WTC11 (cell line): ENCODE results near the gene PTPRN. TPM values are rescaled to one million over a fixed set of nuclear protein-coding genes. Genes with fewer than 3 reads are reported as not detected.

Experiments used
- ATAC-seq: fragments of 200-7000 bp; cut with Tn5 transposase; 2 replicates; pipeline ENCODE4 v1.10.0; 2021; ENCODE audit warnings: mild to moderate bottlenecking, moderate library complexity
- CTCF ChIA-PET: fragments of 300-600 bp; sonication (Branson Sonifier 250); formaldehyde crosslinking; loops from one replicate; lab custom pipeline; 2021; ENCODE audit warnings: antibody characterized with exemption; lab: Charles Lee
- POLR2A ChIA-PET: fragments of 350-600 bp; sonication (Branson Sonifier 250); formaldehyde crosslinking; loops from one replicate; lab custom pipeline; 2021; ENCODE audit warnings: antibody characterized with exemption; lab: Charles Lee
- DNase-seq: peaks from one replicate; pipeline ENCODE4 v3.0.0; 2021; ENCODE audit warnings: low spot score
- H3K27ac Mint-ChIP-seq: 2 replicates; pipeline ENCODE4 v1.8.0; 2021; ENCODE audit warnings: mixed read lengths
- H3K27me3 Mint-ChIP-seq: 2 replicates; pipeline ENCODE4 v1.8.0; 2021; ENCODE audit warnings: low read depth, mild to moderate bottlenecking, moderate library complexity, mixed read lengths
- H3K36me3 Mint-ChIP-seq: 2 replicates; pipeline ENCODE4 v1.8.0; 2021; ENCODE audit warnings: mixed read lengths
- H3K4me1 Mint-ChIP-seq: 2 replicates; pipeline ENCODE4 v1.8.0; 2022; ENCODE audit warnings: mixed read lengths
- H3K4me3 Mint-ChIP-seq: 2 replicates; pipeline ENCODE4 v1.8.0; 2021; ENCODE audit warnings: mild to moderate bottlenecking, moderate library complexity, mixed read lengths
- H3K9me3 Mint-ChIP-seq: 2 replicates; pipeline ENCODE4 v1.8.0; 2021; ENCODE audit warnings: mixed read lengths
- CREM ChIP-seq: sonication (generic); formaldehyde crosslinking; IDR thresholded peaks from 2 replicates; pipeline ENCODE4 v1.8.1; 2022; ENCODE audit warnings: mild to moderate bottlenecking, missing genetic modification reagents, moderate library complexity
- GRHL2 ChIP-seq: fragments of 250-450 bp; sonication (Bioruptor Pico); IDR thresholded peaks from 2 replicates; pipeline ENCODE4 v1.8.0; 2022; ENCODE audit warnings: mild to moderate bottlenecking, moderate library complexity; ENCODE audit not compliant: insufficient replicate concordance, severe bottlenecking
- HMGA2 ChIP-seq: fragments of 250-450 bp; sonication (Bioruptor Pico); IDR thresholded peaks from 2 replicates; pipeline ENCODE4 v1.4.0; 2021; ENCODE audit warnings: mild to moderate bottlenecking, moderate library complexity
- HMGXB4 ChIP-seq: sonication (generic); formaldehyde crosslinking; IDR thresholded peaks from 2 replicates; pipeline ENCODE4 v1.8.1; 2023; ENCODE audit warnings: mild to moderate bottlenecking, moderate library complexity, missing genetic modification reagents
- KAT7 ChIP-seq: sonication (generic); formaldehyde crosslinking; IDR thresholded peaks from 2 replicates; pipeline ENCODE4 v1.8.1; 2023; ENCODE audit warnings: missing genetic modification reagents, mild to moderate bottlenecking, borderline replicate concordance
- MLX ChIP-seq: sonication (generic); formaldehyde crosslinking; IDR thresholded peaks from 2 replicates; pipeline ENCODE4 v1.8.1; 2023; ENCODE audit warnings: mild to moderate bottlenecking, missing genetic modification reagents, moderate library complexity
- NR3C1 ChIP-seq: sonication (generic); formaldehyde crosslinking; conservative IDR thresholded peaks from 2 replicates; pipeline ENCODE4 v1.8.1; 2023; ENCODE audit warnings: low read depth, mild to moderate bottlenecking, missing genetic modification reagents
- PRDM15 ChIP-seq: sonication (generic); formaldehyde crosslinking; IDR thresholded peaks from 2 replicates; pipeline ENCODE4 v1.8.0; 2022; ENCODE audit warnings: missing genetic modification reagents
- PREB ChIP-seq: sonication (generic); formaldehyde crosslinking; IDR thresholded peaks from 2 replicates; pipeline ENCODE4 v1.8.1; 2022; ENCODE audit warnings: mild to moderate bottlenecking, missing genetic modification reagents, moderate library complexity, borderline replicate concordance
- PRRX2 ChIP-seq: fragments of 250-450 bp; sonication (Bioruptor Pico); IDR thresholded peaks from 2 replicates; pipeline ENCODE4 v1.8.0; 2021; ENCODE audit warnings: mild to moderate bottlenecking
- SOX15 ChIP-seq: fragments of 250-450 bp; sonication (Bioruptor Pico); IDR thresholded peaks from 2 replicates; pipeline ENCODE4 v1.9.0; 2021; ENCODE audit warnings: mild to moderate bottlenecking
- USF2 ChIP-seq: sonication (generic); formaldehyde crosslinking; IDR thresholded peaks from 2 replicates; pipeline ENCODE4 v1.8.1; 2023; ENCODE audit warnings: mild to moderate bottlenecking, missing genetic modification reagents, moderate library complexity
- ZNF219 ChIP-seq: sonication (generic); formaldehyde crosslinking; IDR thresholded peaks from 2 replicates; pipeline ENCODE4 v1.8.0; 2023; ENCODE audit warnings: missing genetic modification reagents, mild to moderate bottlenecking, borderline replicate concordance
- ZNF232 ChIP-seq: sonication (generic); formaldehyde crosslinking; IDR thresholded peaks from 2 replicates; pipeline ENCODE4 v1.8.0; 2022; ENCODE audit warnings: mild to moderate bottlenecking, missing genetic modification reagents
- ZNF423 ChIP-seq: fragments of 250-450 bp; sonication (Bioruptor Pico); IDR thresholded peaks from 2 replicates; pipeline ENCODE4 v2.1.2; 2022; ENCODE audit warnings: mild to moderate bottlenecking, moderate library complexity
- ZNF512 ChIP-seq: sonication (generic); formaldehyde crosslinking; IDR thresholded peaks from 2 replicates; pipeline ENCODE4 v1.8.1; 2022; ENCODE audit warnings: missing genetic modification reagents, borderline replicate concordance
- total RNA-seq: library from RNA; stranded (reverse); gene quantifications from 3 replicates; pipeline ENCODE4 v1.2.3, GENCODE V29; 2021

Gene PTPRN
- total RNA-seq, 1 experiment from 2014 or later: 3.8 TPM

GRCh38 chr2:219274361-219274921 lies 34.8 kb downstream of the PTPRN start:
- DNase-seq: no peak
- peaks cover 31% of the 10 kb centered on the region for H3K27me3 Mint-ChIP-seq
- ChIA-PET POLR2A (interaction anchor here (0.6 to 1.4 kb wide), 6 partner anchors 18 to 98 kb away, joined by 3 to 8 read pairs (median 3); partner anchors contain the start of gene TUBA4A), CTCF (interaction anchor here (0.8 to 1.7 kb wide), 12 partner anchors 9 to 236 kb away, joined by 3 to 23 read pairs (median 3); partner anchors contain the start of genes PTPRN and TUBA4A)
- H3K27ac Mint-ChIP-seq: no peak overlapping the region
- peak; percentile 7; the same call in 1 of the 2 replicates for ATAC-seq
- H3K4me1 Mint-ChIP-seq: peaks cover 28% of the 10 kb centered on the region
- TF ChIP-seq CREM (CRISPR knock-in tag) (no peak), NR3C1 (CRISPR knock-in tag) (no peak), HMGXB4 (CRISPR knock-in tag) (no peak), MLX (CRISPR knock-in tag) (no peak), ZNF512 (no peak), HMGA2 (CRISPR knock-in tag) (no peak), ZNF232 (CRISPR knock-in tag) (no peak), PREB (CRISPR knock-in tag) (no peak)
- TF ChIP-seq, all 79 proteins: peak for 0
- Mint-ChIP-seq H3K4me3 (no peak overlapping the region), H3K9me3 (no peaks in the 10 kb centered on the region), H3K36me3 (no peaks in the 10 kb centered on the region)

GRCh38 chr2:219273937-219274336 lies 35.3 kb downstream of the PTPRN start:
- no peak for ATAC-seq
- Mint-ChIP-seq H3K36me3 (no peaks in the 10 kb centered on the region), H3K4me3 (no peak overlapping the region), H3K4me1 (peaks cover 28% of the 10 kb centered on the region)
- ChIA-PET CTCF (interaction anchor here (0.8 to 1.7 kb wide), 11 partner anchors 13 to 236 kb away, joined by 3 to 23 read pairs (median 3); partner anchors contain the start of genes PTPRN and TUBA4A), POLR2A (interaction anchor here (0.6 to 1.4 kb wide), 5 partner anchors 17 to 98 kb away, joined by 3 to 8 read pairs (median 3); partner anchors contain the start of gene TUBA4A)
- no peak for DNase-seq
- no peak for TF ChIP-seq HMGXB4 (CRISPR knock-in tag)
- TF ChIP-seq, all 79 proteins: peak for 0
- H3K27me3 Mint-ChIP-seq: peaks cover 36% of the 10 kb centered on the region
- H3K27ac Mint-ChIP-seq: no peak overlapping the region
- no peaks in the 10 kb centered on the region for H3K9me3 Mint-ChIP-seq

GRCh38 chr2:219272995-219273394 lies 36.2 kb downstream of the PTPRN start:
- no peak overlapping the region for H3K4me3 Mint-ChIP-seq
- H3K4me1 Mint-ChIP-seq: peaks cover 18% of the 10 kb centered on the region
- H3K9me3 Mint-ChIP-seq: no peaks in the 10 kb centered on the region
- ChIA-PET CTCF (no interaction called here), POLR2A (no interaction called here)
- DNase-seq (no peak), ATAC-seq (no peak)
- H3K27me3 Mint-ChIP-seq: peaks cover 39% of the 10 kb centered on the region
- H3K27ac Mint-ChIP-seq: no peak overlapping the region
- no peaks in the 10 kb centered on the region for H3K36me3 Mint-ChIP-seq
- TF ChIP-seq ZNF219 (CRISPR knock-in tag): no peak
- TF ChIP-seq USF2: no peak
- TF ChIP-seq PRDM15 (CRISPR knock-in tag): no peak
- no peak for TF ChIP-seq ZNF512
- no peak for TF ChIP-seq ZNF423 (CRISPR knock-in tag)
- TF ChIP-seq SOX15 (CRISPR knock-in tag): no peak
- TF ChIP-seq GRHL2 (CRISPR knock-in tag): no peak
- no peak for TF ChIP-seq CREM (CRISPR knock-in tag)
- TF ChIP-seq PRRX2 (CRISPR knock-in tag): no peak
- no peak for TF ChIP-seq KAT7 (CRISPR knock-in tag)
